Measurements from ENCODE around the gene PLXNA4.

Gene PLXNA4

GRCh38 chr7:132317701-132318351, 258.4 kb downstream of the PLXNA4 start:
- ATAC-seq = no peak
- DNase-seq = no peak

GRCh38 chr7:132312531-132313055, 263.7 kb downstream of the PLXNA4 start:
- DNase-seq = no peak
- ATAC-seq = no peak

- DNase-seq = no peak
- no peak for ATAC-seq
Observed at GRCh38 chr7:132311733-132312132, 264.5 kb downstream of the PLXNA4 start.

- DNase-seq (no peak), ATAC-seq (no peak)
Observed at GRCh38 chr7:132309102-132309805, 267.0 kb downstream of the PLXNA4 start.

- DNase-seq (no peak), ATAC-seq (no peak)
Observed at GRCh38 chr7:132307465-132307864, 268.8 kb downstream of the PLXNA4 start.

GRCh38 chr7:132300599-132301277, 275.5 kb downstream of the PLXNA4 start:
- DNase-seq (no peak), ATAC-seq (no peak)

GRCh38 chr7:132298790-132299189, 277.5 kb downstream of the PLXNA4 start:
- ATAC-seq (no peak), DNase-seq (no peak)

GRCh38 chr7:132296820-132297219, 279.4 kb downstream of the PLXNA4 start:
- ATAC-seq = no peak
- no peak for DNase-seq

- no peak for DNase-seq
- ATAC-seq = no peak
Observed at GRCh38 chr7:132295175-132295574, 281.1 kb downstream of the PLXNA4 start.

- no peak for ATAC-seq
Observed at GRCh38 chr7:132292803-132293202, 283.5 kb downstream of the PLXNA4 start.

GRCh38 chr7:132291481-132291880, 284.8 kb downstream of the PLXNA4 start:
- no peak for ATAC-seq
- no peak for DNase-seq

More at GRCh38 chr7:132292803-132293202, 283.5 kb downstream of the PLXNA4 start:
- no peak for DNase-seq

GRCh38 chr7:132290021-132290420, 286.2 kb downstream of the PLXNA4 start:
- DNase-seq (no peak), ATAC-seq (no peak)

- ATAC-seq (no peak), DNase-seq (no peak)
Observed at GRCh38 chr7:132286836-132287235, 289.4 kb downstream of the PLXNA4 start.

GRCh38 chr7:132280335-132280734, 295.9 kb downstream of the PLXNA4 start:
- ATAC-seq = no peak
- no peak for DNase-seq

GRCh38 chr7:132279718-132280117, 296.6 kb downstream of the PLXNA4 start:
- ATAC-seq = no peak

GRCh38 chr7:132276976-132277725, 299.1 kb downstream of the PLXNA4 start:
- peak; percentile 40 for ATAC-seq
- DNase-seq = no peak

More at GRCh38 chr7:132279718-132280117, 296.6 kb downstream of the PLXNA4 start:
- no peak for DNase-seq

GRCh38 chr7:132276234-132276630, 300.0 kb downstream of the PLXNA4 start:
- DNase-seq = no peak
- ATAC-seq = no peak

GRCh38 chr7:132275416-132276233, 300.6 kb downstream of the PLXNA4 start:
- no peak for DNase-seq
- no peak for ATAC-seq

- ATAC-seq (no peak), DNase-seq (no peak)
Observed at GRCh38 chr7:132272763-132273371, 303.4 kb downstream of the PLXNA4 start.

GRCh38 chr7:132270517-132270916, 305.8 kb downstream of the PLXNA4 start:
- ATAC-seq = no peak

GRCh38 chr7:132269718-132270117, 306.6 kb downstream of the PLXNA4 start:
- DNase-seq (no peak), ATAC-seq (no peak)

More at GRCh38 chr7:132270517-132270916, 305.8 kb downstream of the PLXNA4 start:
- DNase-seq = no peak
